ENCODE measurements around the gene MAP4K3. TPM values are rescaled to one million over a fixed set of nuclear protein-coding genes. Genes with fewer than 3 reads are reported as not detected.

Gene MAP4K3
- total RNA-seq, 6 donors from 2014 or later: 29.8 to 83.6 (median 51.1) TPM

DNA sequence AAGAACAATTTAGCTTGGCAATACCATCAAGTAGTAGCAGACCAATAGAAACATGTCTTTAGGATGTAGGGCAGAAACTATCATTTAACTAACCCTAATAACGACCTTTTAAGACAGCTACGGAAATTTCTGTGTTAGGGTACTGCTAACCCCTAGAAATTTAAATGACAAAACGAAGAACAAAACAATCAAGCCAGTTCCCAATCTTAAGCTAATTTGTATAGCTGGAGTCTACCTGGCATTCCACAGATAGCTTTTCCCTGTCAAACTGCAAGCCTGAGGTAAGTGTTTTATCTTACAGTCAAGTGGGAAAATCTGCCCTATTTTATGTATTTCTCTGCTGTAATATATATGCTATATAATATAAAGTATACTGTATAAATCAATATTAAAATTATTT lies 155.7 kb downstream of the MAP4K3 start:
- WGBS, 2 donors: 87 to 92% methylated on average over 3 of the region's 3 CpGs
- H3K27me3 ChIP-seq: no peaks in the 10 kb centered on the region
- no peak overlapping the region for H3K27ac ChIP-seq
- TF ChIP-seq POLR2A (IDR thresholded peaks at IDR 0.05) (no peak), POLR2AphosphoS5 (IDR thresholded peaks at IDR 0.05) (no peak), CTCF (IDR thresholded peaks at IDR 0.05) (no peak), EP300 (IDR thresholded peaks at IDR 0.05) (no peak)
- H3K4me3 ChIP-seq: no peak overlapping the region
- H3K4me1 ChIP-seq: no peaks in the 10 kb centered on the region
- ATAC-seq (ENCODE audit: low FRiP score in 2 of 2) (no peak), DNase-seq (no peak)
- H3K9me3 ChIP-seq: no peaks in the 10 kb centered on the region
- H3K36me3 ChIP-seq: peaks cover 0 to 66% (median 28%) of the 10 kb centered on the region in 4 donors

GRCh38 chr2:39275016-39275415 lies 162.1 kb downstream of the MAP4K3 start:
- Histone ChIP-seq H3K27ac (no peak overlapping the region), H3K4me1 (no peaks in the 10 kb centered on the region), H3K36me3 (peaks cover 0 to 70% (median 24%) of the 10 kb centered on the region in 4 donors), H3K4me3 (no peak overlapping the region), H3K9me3 (no peaks in the 10 kb centered on the region), H3K27me3 (no peaks in the 10 kb centered on the region)
- TF ChIP-seq POLR2AphosphoS5 (IDR thresholded peaks at IDR 0.05): no peak
- no peak for TF ChIP-seq EP300 (IDR thresholded peaks at IDR 0.05)
- TF ChIP-seq CTCF (IDR thresholded peaks at IDR 0.05): no peak
- TF ChIP-seq POLR2A (IDR thresholded peaks at IDR 0.05): no peak
- WGBS, 2 donors: 88 to 94% methylated on average over 1 of the region's 1 CpG
- DNase-seq (no peak), ATAC-seq (ENCODE audit: low FRiP score in 2 of 2) (no peak)

- no peaks in the 10 kb centered on the region for H3K27me3 ChIP-seq
- no peak for TF ChIP-seq CTCF (IDR thresholded peaks at IDR 0.05)
- TF ChIP-seq EP300 (IDR thresholded peaks at IDR 0.05): no peak
- TF ChIP-seq POLR2A (IDR thresholded peaks at IDR 0.05): no peak
- no peak for TF ChIP-seq POLR2AphosphoS5 (IDR thresholded peaks at IDR 0.05)
- 84 to 87% methylated on average over 3 of the region's 3 CpGs for WGBS, 2 donors
- no peak overlapping the region for H3K4me3 ChIP-seq
- H3K9me3 ChIP-seq: no peaks in the 10 kb centered on the region
- no peak overlapping the region for H3K27ac ChIP-seq
- H3K36me3 ChIP-seq: peaks cover 0 to 39% (median 5%) of the 10 kb centered on the region in 4 donors
- DNase-seq (no peak), ATAC-seq (ENCODE audit: low FRiP score in 2 of 2) (no peak)
- no peaks in the 10 kb centered on the region for H3K4me1 ChIP-seq
These were observed 167.1 kb downstream of the MAP4K3 start for GRCh38 chr2:39269941-39270340.

- ATAC-seq (ENCODE audit: low FRiP score in 2 of 2) (no peak), DNase-seq (no peak)
- TF ChIP-seq POLR2A (IDR thresholded peaks at IDR 0.05) (no peak), POLR2AphosphoS5 (IDR thresholded peaks at IDR 0.05) (no peak), EP300 (IDR thresholded peaks at IDR 0.05) (no peak), CTCF (IDR thresholded peaks at IDR 0.05) (no peak)
- Histone ChIP-seq H3K36me3 (peaks cover 0 to 30% (median 8%) of the 10 kb centered on the region in 4 donors), H3K4me3 (no peak overlapping the region), H3K4me1 (no peaks in the 10 kb centered on the region), H3K9me3 (no peaks in the 10 kb centered on the region), H3K27me3 (no peaks in the 10 kb centered on the region), H3K27ac (no peak overlapping the region)
- WGBS, 2 donors: 93% methylated on average over 3 of the region's 3 CpGs
These were observed 170.1 kb downstream of the MAP4K3 start for GRCh38 chr2:39266916-39267434.

GRCh38 chr2:39266139-39266805 lies 170.8 kb downstream of the MAP4K3 start:
- Histone ChIP-seq H3K27ac (no peak overlapping the region), H3K27me3 (no peaks in the 10 kb centered on the region), H3K9me3 (no peaks in the 10 kb centered on the region), H3K4me1 (no peaks in the 10 kb centered on the region), H3K4me3 (no peak overlapping the region), H3K36me3 (peaks cover 0 to 26% (median 8%) of the 10 kb centered on the region in 4 donors)
- DNase-seq: no peak
- WGBS, 2 donors: 75 to 89% methylated on average over 3 of the region's 3 CpGs
- TF ChIP-seq POLR2A (IDR thresholded peaks at IDR 0.05): no peak
- no peak for ATAC-seq (ENCODE audit: low FRiP score in 2 of 2)

All from upper lobe of left lung (tissue), 6 donors.